Kidney (tissue), 14 donors: ENCODE measurements around the gene GHSR. TPM values are rescaled to one million over a fixed set of nuclear protein-coding genes. Genes with fewer than 3 reads are reported as not detected.

Experiments
- DNase-seq, 5 donors: peaks; one replicate each; pipeline ENCODE4 v3.0.0-alpha.2; 2013 to 2020
- FAIRE-seq: peaks from 2 replicates; lab custom pipeline; 2012; peaks lifted over from hg19 to GRCh38; lab: Jason Lieb, UNC
- H3K27ac ChIP-seq, 2 donors: one replicate each; pipeline ENCODE4 v1.7.0; 2013; ENCODE audit warnings: low read depth in 2 of 2, low read length in 2 of 2, inconsistent platforms in 1 of 2
- H3K27me3 ChIP-seq: one replicate; pipeline ENCODE4 v1.7.1; 2013; ENCODE audit warnings: low read length, inconsistent platforms; ENCODE audit not compliant: control insufficient read depth, insufficient read depth
- H3K36me3 ChIP-seq, 3 donors: one replicate each; pipeline versions ENCODE4 v1.7.0 to v1.7.1; 2013; ENCODE audit warnings: low read length in 3 of 3, control low read depth in 1 of 3, inconsistent platforms in 1 of 3; ENCODE audit not compliant: insufficient read depth in 3 of 3, control insufficient read depth in 2 of 3
- H3K4me1 ChIP-seq, 3 donors: one replicate each; pipeline versions ENCODE4 v1.7.0 to v1.7.1; 2013; ENCODE audit warnings: low read length in 3 of 3, inconsistent platforms in 1 of 3, low read depth in 1 of 3; ENCODE audit not compliant: control insufficient read depth in 2 of 3, insufficient read depth in 2 of 3
- H3K4me3 ChIP-seq, 3 donors: one replicate each; pipeline versions ENCODE4 v1.7.0 to v1.8.1; 2013; ENCODE audit warnings: low read length in 3 of 3, control low read depth in 1 of 3, inconsistent platforms in 1 of 3
- H3K9ac ChIP-seq, 3 donors: one replicate each; pipeline versions ENCODE4 v1.7.0 to v1.7.1; 2013; ENCODE audit warnings: low read length in 3 of 3, control low read depth in 1 of 3, inconsistent platforms in 1 of 3
- H3K9me3 ChIP-seq, 3 donors: one replicate each; pipeline versions ENCODE4 v1.7.0 to v1.7.1; 2013; ENCODE audit warnings: low read length in 3 of 3, control low read depth in 1 of 3, inconsistent platforms in 1 of 3; ENCODE audit not compliant: control insufficient read depth in 2 of 3, insufficient read depth in 1 of 3
- CTCF ChIP-seq: IDR thresholded peaks from 3 replicates; pipeline ENCODE4 v1.5.1; 2012; ENCODE audit warnings: mild to moderate bottlenecking, moderate library complexity, borderline replicate concordance; ENCODE audit not compliant: insufficient read depth; ENCODE audit errors: extremely low read depth
- intact Hi-C: fragments of 100-400 bp; cut with DNase I; formaldehyde crosslinking; loops from one replicate; pipeline ENCODE4 v1.11.1; 2022
- polyA plus RNA-seq: library from polyadenylated mRNA; stranded (reverse); fragments of 350-450 nt; fragmentation: Illumina TruSeq; extraction: RNeasy Lipid Tissue Mini Kit (QIAGEN cat#74804); gene quantifications from one replicate; pipeline ENCODE4 v1.2.3, GENCODE V29; 2014; ENCODE audit warnings: low read depth, low replicate concordance; ENCODE audit not compliant: insufficient read depth
- total RNA-seq: library from RNA; stranded (reverse); fragmentation: NEBNext Ultra II Directional; extraction: Animal tissue kit (Norgen Biotek cat#: 25700); gene quantifications from one replicate; pipeline ENCODE4 v1.2.1, GENCODE V29; 2021
- donor health status: control.
- donor health status: control.
- donor health status: control.
- donor health status: control.
- donor health status: control.
- donor health status: DM: yes; HTN: yes; CAD: no.
- donor health status: Normal renal cell carcinoma (clear cell type).

Gene GHSR
- total and polyA plus RNA-seq, 2 donors from 2014 or later = not detected

- Histone ChIP-seq H3K4me1 (peaks cover 0 to 12% (median 0%) of the 10 kb centered on the region in 3 donors), H3K36me3 (no peaks in the 10 kb centered on the region), H3K27me3 (peaks cover 32% of the 10 kb centered on the region), H3K9me3 (no peaks in the 10 kb centered on the region), H3K27ac (no peak overlapping the region), H3K4me3 (no peak overlapping the region), H3K9ac (no peak overlapping the region)
- intact Hi-C loops = no loop called here
- DNase-seq (no peak), FAIRE-seq (no peak)
- no peak for TF ChIP-seq CTCF
Measured at GRCh38 chr3:172444821-172445220, 3.4 kb downstream of the GHSR start.

- peaks cover 16% of the 10 kb centered on the region for H3K27me3 ChIP-seq
- intact Hi-C loops = no loop called here
- FAIRE-seq = no peak
Measured at GRCh38 chr3:172442606-172443005, 5.7 kb downstream of the GHSR start.

GRCh38 chr3:172441581-172441980 lies 6.7 kb downstream of the GHSR start:
- H3K9me3 ChIP-seq = no peaks in the 10 kb centered on the region
- TF ChIP-seq CTCF = no peak
- H3K4me1 ChIP-seq = no peaks in the 10 kb centered on the region
- intact Hi-C loops = no loop called here
- H3K9ac ChIP-seq = no peak overlapping the region
- H3K27ac ChIP-seq = no peak overlapping the region
- no peaks in the 10 kb centered on the region for H3K36me3 ChIP-seq
- DNase-seq (no peak), FAIRE-seq (no peak)
- no peak overlapping the region for H3K4me3 ChIP-seq
- H3K27me3 ChIP-seq = peaks cover 6% of the 10 kb centered on the region

More at GRCh38 chr3:172442606-172443005, 5.7 kb downstream of the GHSR start:
- Histone ChIP-seq H3K9ac (no peak overlapping the region), H3K4me1 (no peaks in the 10 kb centered on the region), H3K36me3 (no peaks in the 10 kb centered on the region), H3K27ac (no peak overlapping the region), H3K9me3 (no peaks in the 10 kb centered on the region), H3K4me3 (no peak overlapping the region)
- TF ChIP-seq CTCF = no peak
- DNase-seq = no peak

GRCh38 chr3:172438186-172438585 lies 10.1 kb downstream of the GHSR start:
- DNase-seq (no peak), FAIRE-seq (no peak)
- Histone ChIP-seq H3K27ac (no peak overlapping the region), H3K4me1 (no peaks in the 10 kb centered on the region), H3K9me3 (no peaks in the 10 kb centered on the region), H3K36me3 (no peaks in the 10 kb centered on the region), H3K27me3 (no peaks in the 10 kb centered on the region), H3K9ac (no peak overlapping the region), H3K4me3 (no peak overlapping the region)
- intact Hi-C loops = no loop called here
- no peak for TF ChIP-seq CTCF
